ENCODE results near the gene RPS29. TPM values are rescaled to one million over a fixed set of nuclear protein-coding genes. Genes with fewer than 3 reads are reported as not detected.
A peak's percentile ranks its signal among the peaks of the same experiment; 100 is the strongest.

The RPS29 gene
- total RNA-seq, 4 donors from 2014 or later, result 2,027 to 8,808 (median 4,209) TPM

DNA sequence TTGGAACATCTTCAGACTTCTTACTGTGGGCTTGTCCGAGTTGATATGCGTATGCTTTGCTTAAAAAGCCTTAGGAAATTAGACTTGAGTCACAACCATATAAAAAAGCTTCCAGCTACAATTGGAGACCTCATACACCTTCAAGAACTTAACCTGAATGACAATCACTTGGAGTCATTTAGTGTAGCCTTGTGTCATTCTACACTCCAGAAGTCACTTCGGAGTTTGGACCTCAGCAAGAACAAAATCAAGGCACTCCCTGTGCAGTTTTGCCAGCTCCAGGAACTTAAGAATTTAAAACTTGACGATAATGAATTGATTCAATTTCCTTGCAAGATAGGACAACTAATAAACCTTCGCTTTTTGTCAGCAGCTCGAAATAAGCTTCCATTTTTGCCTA, 21.4 kb upstream of the RPS29 start:
- H3K27me3 ChIP-seq, result no peaks in the 10 kb centered on the region
- no peaks in the 10 kb centered on the region for H3K9me3 ChIP-seq
- no peak for TF ChIP-seq EP300 (IDR thresholded peaks at IDR 0.05)
- no peak for TF ChIP-seq POLR2A (IDR thresholded peaks at IDR 0.05)
- TF ChIP-seq, protein P1, sequence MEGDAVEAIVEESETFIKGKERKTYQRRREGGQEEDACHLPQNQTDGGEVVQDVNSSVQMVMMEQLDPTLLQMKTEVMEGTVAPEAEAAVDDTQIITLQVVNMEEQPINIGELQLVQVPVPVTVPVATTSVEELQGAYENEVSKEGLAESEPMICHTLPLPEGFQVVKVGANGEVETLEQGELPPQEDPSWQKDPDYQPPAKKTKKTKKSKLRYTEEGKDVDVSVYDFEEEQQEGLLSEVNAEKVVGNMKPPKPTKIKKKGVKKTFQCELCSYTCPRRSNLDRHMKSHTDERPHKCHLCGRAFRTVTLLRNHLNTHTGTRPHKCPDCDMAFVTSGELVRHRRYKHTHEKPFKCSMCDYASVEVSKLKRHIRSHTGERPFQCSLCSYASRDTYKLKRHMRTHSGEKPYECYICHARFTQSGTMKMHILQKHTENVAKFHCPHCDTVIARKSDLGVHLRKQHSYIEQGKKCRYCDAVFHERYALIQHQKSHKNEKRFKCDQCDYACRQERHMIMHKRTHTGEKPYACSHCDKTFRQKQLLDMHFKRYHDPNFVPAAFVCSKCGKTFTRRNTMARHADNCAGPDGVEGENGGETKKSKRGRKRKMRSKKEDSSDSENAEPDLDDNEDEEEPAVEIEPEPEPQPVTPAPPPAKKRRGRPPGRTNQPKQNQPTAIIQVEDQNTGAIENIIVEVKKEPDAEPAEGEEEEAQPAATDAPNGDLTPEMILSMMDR (IDR thresholded peaks at IDR 0.05), result no peak
- no peak for TF ChIP-seq POLR2AphosphoS5 (IDR thresholded peaks at IDR 0.05)
- no peak for ATAC-seq
- peaks cover 0 to 37% of the 10 kb centered on the region in 2 donors for H3K36me3 ChIP-seq
- no peak overlapping the region for H3K4me3 ChIP-seq
- H3K4me1 ChIP-seq, result no peaks in the 10 kb centered on the region
- WGBS, 2 donors (ENCODE audit: low coverage in 1 of 2), result 94 to 98% methylated on average over 6 of the region's 6 CpGs
- H3K27ac ChIP-seq, result no peak overlapping the region

DNA sequence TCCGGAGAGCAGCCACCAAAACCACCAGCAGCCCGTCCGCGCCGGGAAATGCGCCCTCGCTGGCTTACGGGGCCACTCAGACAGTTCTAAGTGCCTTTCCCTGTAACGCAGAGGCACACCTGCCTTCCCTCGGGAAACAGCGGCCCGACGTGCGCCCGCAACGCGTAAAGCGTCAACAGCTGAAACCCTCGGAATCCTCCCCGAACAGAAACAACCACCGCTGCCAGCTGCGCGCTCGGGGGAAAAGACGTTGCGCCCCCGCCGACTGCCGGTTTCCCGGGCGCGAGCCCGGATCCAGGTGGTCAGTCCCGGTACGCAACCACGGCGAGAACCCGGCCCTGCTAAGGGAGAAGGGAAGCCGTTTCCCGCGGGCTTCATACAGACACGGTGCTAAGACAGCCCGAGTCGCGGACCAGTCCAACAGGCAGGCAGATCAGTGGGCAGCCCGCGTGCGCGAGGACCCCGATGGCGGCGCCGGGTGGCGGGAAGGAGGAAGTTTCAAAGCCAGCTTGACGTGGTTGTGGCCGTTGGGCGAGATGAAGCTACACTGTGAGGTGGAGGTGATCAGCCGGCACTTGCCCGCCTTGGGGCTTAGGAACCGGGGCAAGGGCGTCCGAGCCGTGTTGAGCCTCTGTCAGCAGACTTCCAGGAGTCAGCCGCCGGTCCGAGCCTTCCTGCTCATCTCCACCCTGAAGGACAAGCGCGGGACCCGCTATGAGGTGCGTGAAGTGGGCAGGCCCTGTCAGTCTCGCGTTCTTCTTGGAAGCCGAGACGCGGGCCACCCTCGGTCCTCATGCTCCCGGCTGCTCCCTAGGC, 12.5 kb upstream of the RPS29 start, which contains the start of gene LRR1:
Gene LRR1 (plus strand): TSS at position 456 of the 816 bp plus-strand sequence. CDS start 81 bp downstream, at position 537.
- TF ChIP-seq POLR2A (IDR thresholded peaks at IDR 0.05) (peak; percentile 29 to 31), EP300 (IDR thresholded peaks at IDR 0.05) (no peak), POLR2AphosphoS5 (IDR thresholded peaks at IDR 0.05) (no peak)
- TF ChIP-seq, protein P1 (IDR thresholded peaks at IDR 0.05), result peak in 1 of 4 experiments; percentile 32
- 0% methylated on average over 24 of the region's 77 CpGs; no CpG with 5 or more reads in 1 of the 2 donors for WGBS, 2 donors (ENCODE audit: low coverage in 1 of 2)

DNA sequence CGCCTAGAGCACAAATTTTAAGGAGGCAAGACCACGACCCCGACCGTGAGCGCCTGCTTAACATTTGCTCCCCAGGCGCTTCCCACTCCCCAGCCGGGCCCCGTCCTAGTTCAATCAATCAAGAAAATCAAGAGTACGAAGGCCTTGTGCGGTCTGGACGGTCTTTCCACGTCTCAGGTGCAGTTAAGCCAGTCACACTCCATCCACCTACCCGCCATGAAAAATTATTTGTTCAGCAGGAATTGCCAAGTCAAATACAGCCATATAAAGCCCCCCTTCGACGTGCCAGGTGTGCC, 12.0 kb upstream of the RPS29 start:
- H3K9me3 ChIP-seq, result no peaks in the 10 kb centered on the region
- peak; percentile 12 for ATAC-seq
- H3K27me3 ChIP-seq, result no peaks in the 10 kb centered on the region
- H3K36me3 ChIP-seq, result peaks cover 0 to 3% of the 10 kb centered on the region in 2 donors
- 0 to 1% methylated on average over 8 to 14 of the region's 15 CpGs for WGBS, 2 donors (ENCODE audit: low coverage in 1 of 2)
- TF ChIP-seq, protein P1 (IDR thresholded peaks at IDR 0.05), result no peak
- TF ChIP-seq POLR2AphosphoS5 (IDR thresholded peaks at IDR 0.05), result no peak
- TF ChIP-seq POLR2A (IDR thresholded peaks at IDR 0.05), result no peak
- no peak for TF ChIP-seq EP300 (IDR thresholded peaks at IDR 0.05)
- peak overlapping the region; percentile 88 to 99 (median 92) for H3K27ac ChIP-seq
- peak overlapping the region; percentile 89 to 90 for H3K4me3 ChIP-seq
- peaks cover 0 to 25% (median 0%) of the 10 kb centered on the region in 3 donors for H3K4me1 ChIP-seq

More for the DNA sequence above, 12.5 kb upstream of the RPS29 start, which contains the start of gene LRR1:
- no peaks in the 10 kb centered on the region for H3K27me3 ChIP-seq
- H3K4me3 ChIP-seq, result peak within 1 kb of the TSS; percentile 89 to 90
- peaks cover 0 to 4% of the 10 kb centered on the region in 2 donors for H3K36me3 ChIP-seq
- ATAC-seq, result peak; percentile 87
- peaks cover 0 to 25% (median 0%) of the 10 kb centered on the region in 3 donors for H3K4me1 ChIP-seq
- H3K27ac ChIP-seq, result peak within 1 kb of the TSS; percentile 88 to 99 (median 92)
- no peaks in the 10 kb centered on the region for H3K9me3 ChIP-seq

DNA sequence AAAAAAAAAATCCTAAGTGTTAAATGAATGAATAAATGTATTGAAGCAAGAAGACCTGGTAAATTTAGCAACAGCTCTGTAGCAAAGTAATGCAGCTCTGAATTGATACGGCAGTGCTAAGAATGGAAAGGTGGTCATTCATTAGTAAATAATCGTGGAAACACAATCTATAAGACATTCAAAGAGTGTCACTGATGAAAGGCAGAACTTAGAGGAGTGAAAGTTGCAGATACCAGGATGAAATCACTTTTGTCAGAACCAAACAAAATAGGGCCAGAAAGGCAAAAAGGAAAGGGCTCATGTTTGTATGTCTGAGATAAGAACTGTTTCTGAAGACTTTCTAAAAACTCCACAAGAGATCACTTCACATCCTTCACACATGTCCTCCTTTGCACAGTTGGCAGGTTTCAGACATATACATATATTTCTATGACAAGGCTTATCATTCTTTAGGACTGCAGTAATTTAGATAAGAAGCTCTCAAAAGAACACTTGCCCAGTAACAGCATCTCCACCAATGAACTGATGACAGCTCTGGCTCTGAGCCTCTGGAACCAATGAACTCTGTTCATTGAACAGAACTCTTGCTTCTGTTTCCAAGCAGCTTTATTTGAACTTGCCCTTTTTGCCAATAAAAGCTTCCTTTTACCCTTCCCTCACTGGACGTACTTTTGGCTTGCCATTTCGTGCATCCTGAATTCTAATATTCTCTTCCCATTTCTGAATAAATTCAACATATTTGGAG, 8.3 kb upstream of the RPS29 start:
- Histone ChIP-seq H3K27ac (no peak overlapping the region), H3K36me3 (no peaks in the 10 kb centered on the region), H3K27me3 (no peaks in the 10 kb centered on the region), H3K4me1 (peaks cover 0 to 13% (median 0%) of the 10 kb centered on the region in 3 donors), H3K4me3 (no peak overlapping the region), H3K9me3 (no peaks in the 10 kb centered on the region)
- 24 to 38% methylated on average over 3 to 4 of the region's 4 CpGs for WGBS, 2 donors (ENCODE audit: low coverage in 1 of 2)
- no peak for ATAC-seq
- no peak for TF ChIP-seq EP300 (IDR thresholded peaks at IDR 0.05)
- TF ChIP-seq, protein P1 (IDR thresholded peaks at IDR 0.05), result no peak
- no peak for TF ChIP-seq POLR2A (IDR thresholded peaks at IDR 0.05)
- no peak for TF ChIP-seq POLR2AphosphoS5 (IDR thresholded peaks at IDR 0.05)
